Retina (tissue), 1 donor: ENCODE results near the gene FDPS.
"Not testable (repeated sequence)": the region's sequence is repeated elsewhere in the genome, so short reads cannot be mapped to it uniquely, and the experiment has no call there.

Experiments used
- DNase-seq: peaks from one replicate; pipeline ENCODE4 v3.0.0-alpha.2; 2016

The FDPS gene

GRCh38 chr1:155320661-155321617 is 12.3 kb downstream of the FDPS start, which contains the start of gene RUSC1:
Gene RUSC1, plus strand, starts transcription at chr1:155320894. Its CDS starts 880 bp downstream, at chr1:155321774.
- DNase-seq: peak; percentile 86

- DNase-seq: peak; percentile 49
Measured at GRCh38 chr1:155321639-155322503, 13.2 kb downstream of the FDPS start.

- DNase-seq: peak; percentile 64
Measured at GRCh38 chr1:155322571-155322952, 13.9 kb downstream of the FDPS start.

GRCh38 chr1:155322953-155323728 is 14.5 kb downstream of the FDPS start:
- peak; percentile 95 for DNase-seq

GRCh38 chr1:155323729-155324036 is 15.0 kb downstream of the FDPS start:
- no peak for DNase-seq

- peak; percentile 93 for DNase-seq
Measured at GRCh38 chr1:155324037-155324716, 15.5 kb downstream of the FDPS start.

GRCh38 chr1:155324717-155325602 is 16.3 kb downstream of the FDPS start:
- DNase-seq: peak; percentile 82

- DNase-seq: no peak
Measured at GRCh38 chr1:155325603-155325893, 16.9 kb downstream of the FDPS start.

- no peak for DNase-seq
Measured at GRCh38 chr1:155326020-155326526, 17.4 kb downstream of the FDPS start.

- DNase-seq: no peak
Measured at GRCh38 chr1:155326631-155327037, 18.0 kb downstream of the FDPS start.

- no peak for DNase-seq
Measured at GRCh38 chr1:155327981-155328380, 19.3 kb downstream of the FDPS start.

- DNase-seq: not testable (repeated sequence)
Measured at GRCh38 chr1:155328856-155329255, 20.2 kb downstream of the FDPS start.

- no peak for DNase-seq
Measured at GRCh38 chr1:155329980-155330598, 21.4 kb downstream of the FDPS start.

- no peak for DNase-seq
Measured at GRCh38 chr1:155334962-155335361, 26.3 kb downstream of the FDPS start.

- no peak for DNase-seq
Measured at GRCh38 chr1:155339515-155340097, 30.9 kb downstream of the FDPS start.

- no peak for DNase-seq
Measured at GRCh38 chr1:155342842-155343241, 34.2 kb downstream of the FDPS start.

- no peak for DNase-seq
Measured at GRCh38 chr1:155352631-155353030, 44.0 kb downstream of the FDPS start.

- no peak for DNase-seq
Measured at GRCh38 chr1:155360051-155360450, 51.4 kb downstream of the FDPS start.
